ENCODE data around the gene COPZ2. TPM values are rescaled to one million over a fixed set of nuclear protein-coding genes. Genes with fewer than 3 reads are reported as not detected.

Gene COPZ2
- total and polyA plus RNA-seq, 9 of the 15 experiments (the other 6 are each of a cell fraction or from before 2014, with no cell fraction given), result 0.22 to 0.49 TPM; not detected in 7

- no peak for TF ChIP-seq REST (IDR thresholded peaks at IDR 0.05; ENCODE audit: borderline replicate concordance)
- no peak for TF ChIP-seq REST (CRISPR knock-in tag; IDR thresholded peaks at IDR 0.05; ENCODE audit: low read depth)
- TF ChIP-seq ZKSCAN8 (CRISPR knock-in tag; IDR thresholded peaks at IDR 0.05), result no peak
- no peak for TF ChIP-seq CGGBP1 (CRISPR knock-in tag; IDR thresholded peaks at IDR 0.05)
- TF ChIP-seq CBX5 (IDR thresholded peaks at IDR 0.05; ENCODE audit: borderline replicate concordance, low read depth), result no peak
- TF ChIP-seq ZNF347 (CRISPR knock-in tag; IDR thresholded peaks at IDR 0.05; ENCODE audit: low read depth), result no peak
- no peak for TF ChIP-seq ZNF277 (CRISPR knock-in tag; IDR thresholded peaks at IDR 0.05; ENCODE audit: borderline replicate concordance)
- TF ChIP-seq DMBX1 (CRISPR knock-in tag; IDR thresholded peaks at IDR 0.05; ENCODE audit: borderline replicate concordance), result no peak
- TF ChIP-seq EZH2 (IDR thresholded peaks at IDR 0.05; ENCODE audit: borderline replicate concordance, low read depth, low read length), result no peak
- peak; percentile 77 for TF ChIP-seq TEAD4 (IDR thresholded peaks at IDR 0.05; ENCODE audit: low read length)
- TF ChIP-seq TEAD4 (CRISPR knock-in tag; IDR thresholded peaks at IDR 0.05; ENCODE audit: borderline replicate concordance), result no peak
- 0 out of 2 replicates have a peak, but pooled peaks have one; percentile 26 for TF ChIP-seq POLR2AphosphoS5 (IDR thresholded peaks at IDR 0.05; ENCODE audit: control insufficient read depth, insufficient read depth, low read depth, low read length)
- no peak for TF ChIP-seq HNRNPH1 (optimal IDR thresholded peaks at IDR 0.05; ENCODE audit: low read depth, low read length)
- TF ChIP-seq SRSF9 (IDR thresholded peaks at IDR 0.05; ENCODE audit: borderline replicate concordance, low read depth, low read length), result no peak
- no peak for TF ChIP-seq TFAP4 (CRISPR knock-in tag; IDR thresholded peaks at IDR 0.05; ENCODE audit: borderline replicate concordance)
- no peak for TF ChIP-seq RBM34 (IDR thresholded peaks at IDR 0.05; ENCODE audit: borderline replicate concordance, insufficient read depth, low read length)
- TF ChIP-seq FOSL1 (tag; conservative IDR thresholded peaks at IDR 0.05), result no peak
Measured at GRCh38 chr17:48051706-48052486, 14.3 kb upstream of the COPZ2 start (continued).

Measured in K562 (cell line).